ENCODE measurements around the gene DNAJC16. TPM values are rescaled to one million over a fixed set of nuclear protein-coding genes. Genes with fewer than 3 reads are reported as not detected.

The DNAJC16 gene
- total and polyA plus RNA-seq, 2 of the 13 experiments (the other 11 are each of a cell fraction or from before 2014, with no cell fraction given): 11.4 to 15.4 TPM

GRCh38 chr1:15524283-15525049 lies 2.2 kb upstream of the DNAJC16 start (continued):
- TF ChIP-seq ZNF317 (CRISPR knock-in tag; IDR thresholded peaks at IDR 0.05): no peak
- no peak; the same call in 1 of the 2 replicates for TF ChIP-seq HNF1A (IDR thresholded peaks at IDR 0.05; ENCODE audit: low read depth)
- TF ChIP-seq HNF1A (CRISPR knock-in tag; IDR thresholded peaks at IDR 0.05; ENCODE audit: borderline replicate concordance): no peak
- TF ChIP-seq ZNF543 (CRISPR knock-in tag; IDR thresholded peaks at IDR 0.05): no peak
- TF ChIP-seq JUNB (CRISPR knock-in tag; IDR thresholded peaks at IDR 0.05; ENCODE audit: borderline replicate concordance): no peak
- no peak for TF ChIP-seq NFYB (CRISPR knock-in tag; IDR thresholded peaks at IDR 0.05)
- TF ChIP-seq MTA1 (CRISPR knock-in tag; IDR thresholded peaks at IDR 0.05; ENCODE audit: borderline replicate concordance): no peak
- peak; percentile 61; the same call in 1 of the 2 replicates for TF ChIP-seq POGK (CRISPR knock-in tag; conservative IDR thresholded peaks at IDR 0.05)
- TF ChIP-seq STAG1 (CRISPR knock-in tag; IDR thresholded peaks at IDR 0.05): no peak
- no peak for TF ChIP-seq HDAC2 (CRISPR knock-in tag; IDR thresholded peaks at IDR 0.05)
- TF ChIP-seq CTCF (CRISPR knock-in tag; IDR thresholded peaks at IDR 0.05): no peak
- TF ChIP-seq ZFAT (CRISPR knock-in tag; conservative IDR thresholded peaks at IDR 0.05): no peak
- no peak for TF ChIP-seq GLI4 (CRISPR knock-in tag; IDR thresholded peaks at IDR 0.05; ENCODE audit: borderline replicate concordance)
- no peak for TF ChIP-seq ZNF260 (CRISPR knock-in tag; IDR thresholded peaks at IDR 0.05; ENCODE audit: borderline replicate concordance, low read depth)
- TF ChIP-seq DPF2 (CRISPR knock-in tag; IDR thresholded peaks at IDR 0.05; ENCODE audit: borderline replicate concordance, low read depth): no peak
- TF ChIP-seq NR2F1 (CRISPR knock-in tag; IDR thresholded peaks at IDR 0.05): peak; percentile 21 to 30; a peak in 2 of 4 replicates
- no peak for TF ChIP-seq KDM5B (CRISPR knock-in tag; IDR thresholded peaks at IDR 0.05; ENCODE audit: borderline replicate concordance)
- TF ChIP-seq, protein P1, sequence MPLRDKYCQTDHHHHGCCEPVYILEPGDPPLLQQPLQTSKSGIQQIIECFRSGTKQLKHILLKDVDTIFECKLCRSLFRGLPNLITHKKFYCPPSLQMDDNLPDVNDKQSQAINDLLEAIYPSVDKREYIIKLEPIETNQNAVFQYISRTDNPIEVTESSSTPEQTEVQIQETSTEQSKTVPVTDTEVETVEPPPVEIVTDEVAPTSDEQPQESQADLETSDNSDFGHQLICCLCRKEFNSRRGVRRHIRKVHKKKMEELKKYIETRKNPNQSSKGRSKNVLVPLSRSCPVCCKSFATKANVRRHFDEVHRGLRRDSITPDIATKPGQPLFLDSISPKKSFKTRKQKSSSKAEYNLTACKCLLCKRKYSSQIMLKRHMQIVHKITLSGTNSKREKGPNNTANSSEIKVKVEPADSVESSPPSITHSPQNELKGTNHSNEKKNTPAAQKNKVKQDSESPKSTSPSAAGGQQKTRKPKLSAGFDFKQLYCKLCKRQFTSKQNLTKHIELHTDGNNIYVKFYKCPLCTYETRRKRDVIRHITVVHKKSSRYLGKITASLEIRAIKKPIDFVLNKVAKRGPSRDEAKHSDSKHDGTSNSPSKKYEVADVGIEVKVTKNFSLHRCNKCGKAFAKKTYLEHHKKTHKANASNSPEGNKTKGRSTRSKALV (CRISPR knock-in tag; IDR thresholded peaks at IDR 0.05): no peak
- TF ChIP-seq HOXA7 (CRISPR knock-in tag; IDR thresholded peaks at IDR 0.05): no peak

All from HepG2 (cell line).